ENCODE data around the gene TUT1. TPM values are rescaled to one million over a fixed set of nuclear protein-coding genes. Genes with fewer than 3 reads are reported as not detected.
"Not testable (repeated sequence)": the region's sequence is repeated elsewhere in the genome, so short reads cannot be mapped to it uniquely, and the experiment has no call there.

The TUT1 gene
- total RNA-seq, 2 experiments from 2014 or later, result 27.2 to 38.2 TPM

DNA sequence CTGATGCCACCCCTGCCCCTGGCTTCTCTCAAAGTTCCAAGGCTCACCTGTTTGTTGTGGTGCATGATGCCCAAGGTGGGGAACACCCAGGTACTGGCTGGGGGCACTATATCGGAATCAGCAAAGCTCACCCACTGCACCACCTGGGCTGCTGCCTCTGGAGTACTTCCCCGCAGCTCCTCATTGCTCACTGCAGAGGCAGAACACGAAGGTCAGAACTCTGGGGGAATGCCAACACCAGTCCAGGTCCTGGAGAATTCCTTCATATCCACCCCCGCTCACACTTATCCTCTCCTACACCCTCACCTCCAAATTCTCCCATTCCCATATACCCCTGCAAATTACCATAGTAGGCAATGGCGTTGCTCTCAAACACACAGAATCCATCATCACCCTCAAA, 19.8 kb downstream of the TUT1 start:
- H3K27ac Mint-ChIP-seq; ATAC-seq (ENCODE audit: low read depth); H3K27me3 Mint-ChIP-seq; POLR2A ChIA-PET; DNase-seq; H3K9me3 Mint-ChIP-seq: not testable (repeated sequence)
- peaks cover 46% of the 10 kb centered on the region for H3K4me1 Mint-ChIP-seq
- peaks cover 47% of the 10 kb centered on the region for H3K36me3 Mint-ChIP-seq
- peak overlapping the region; percentile 8 for H3K4me3 Mint-ChIP-seq

DNA sequence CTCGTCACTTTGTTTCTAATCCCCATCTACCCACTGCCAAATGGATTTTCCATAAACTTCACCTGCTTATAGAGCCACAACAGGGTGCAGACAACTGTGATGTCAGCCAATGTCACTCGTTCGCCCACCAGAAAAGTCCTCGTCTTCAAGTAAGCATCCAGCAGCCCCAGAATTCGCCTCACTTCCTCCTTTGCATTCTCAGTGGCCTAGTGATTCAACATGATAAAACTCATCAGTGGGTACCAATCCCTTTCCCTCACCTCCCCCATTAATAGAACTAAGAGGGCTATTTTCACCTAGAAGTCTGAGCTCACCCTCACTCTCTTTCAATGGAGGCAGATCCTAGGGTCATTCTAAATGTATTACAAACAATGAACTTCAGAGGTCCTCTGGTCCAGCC, 20.4 kb downstream of the TUT1 start:
- ATAC-seq (ENCODE audit: low read depth); H3K9me3 Mint-ChIP-seq; DNase-seq; H3K27me3 Mint-ChIP-seq: not testable (repeated sequence)
- peak overlapping the region; percentile 8 for H3K4me3 Mint-ChIP-seq
- H3K27ac Mint-ChIP-seq, result peak overlapping the region; percentile 64
- H3K4me1 Mint-ChIP-seq, result peaks cover 50% of the 10 kb centered on the region
- H3K36me3 Mint-ChIP-seq, result peaks cover 50% of the 10 kb centered on the region
- POLR2A ChIA-PET, result interaction anchor here (1.7 kb wide), 1 partner anchor 21 kb away, joined by 7 read pairs; the partner anchor contains the start of gene TUT1

GRCh38 chr11:62569611-62570010, 21.7 kb downstream of the TUT1 start:
- ATAC-seq (ENCODE audit: low read depth), result no peak
- no peak overlapping the region for H3K4me3 Mint-ChIP-seq

DNA sequence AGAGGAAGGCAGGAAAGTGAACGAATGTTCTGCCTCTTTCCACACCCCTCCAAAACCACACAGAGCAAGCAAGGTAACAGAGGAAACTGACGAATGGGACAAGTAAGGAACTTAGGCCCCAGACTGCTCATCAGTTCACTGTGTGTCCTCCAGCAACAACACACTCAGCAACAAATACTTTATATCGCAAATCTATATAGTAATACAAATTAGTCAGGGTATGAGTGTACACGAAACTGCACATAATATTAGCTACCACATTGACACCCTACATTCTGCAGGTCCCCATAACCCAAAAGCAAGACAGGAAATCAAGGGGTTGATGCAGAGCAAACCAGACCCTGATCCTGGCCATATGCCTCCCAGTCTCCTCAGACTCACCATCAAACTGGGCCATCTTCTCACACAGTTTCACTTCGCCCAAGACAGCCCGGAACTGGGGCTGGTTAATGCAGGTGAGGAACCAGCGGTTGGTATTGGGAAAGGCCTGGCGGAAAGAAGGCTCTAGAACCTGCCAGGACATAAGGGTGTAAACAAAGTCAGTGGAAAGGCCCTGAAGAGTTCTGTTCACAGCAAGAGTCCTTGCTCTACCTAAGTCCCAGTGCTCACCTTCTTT, 24.2 kb downstream of the TUT1 start:
- Mint-ChIP-seq H3K9me3 (no peaks in the 10 kb centered on the region), H3K36me3 (peaks cover 44% of the 10 kb centered on the region), H3K27me3 (no peaks in the 10 kb centered on the region), H3K4me1 (peaks cover 36% of the 10 kb centered on the region), H3K27ac (peak overlapping the region; percentile 74), H3K4me3 (no peak overlapping the region)
- DNase-seq (no peak), ATAC-seq (ENCODE audit: low read depth) (no peak)
- POLR2A ChIA-PET, result interaction anchor here (0.6 to 1.4 kb wide), 2 partner anchors 24 to 143 kb away, joined by 3 read pairs; partner anchors contain the start of gene TUT1

More at GRCh38 chr11:62569611-62570010, 21.7 kb downstream of the TUT1 start:
- H3K4me1 Mint-ChIP-seq, result peaks cover 47% of the 10 kb centered on the region
- peaks cover 51% of the 10 kb centered on the region for H3K36me3 Mint-ChIP-seq
- POLR2A ChIA-PET, result interaction anchor here (1.4 to 1.7 kb wide), 4 partner anchors 11 to 286 kb away, joined by 4 to 7 read pairs (median 5); partner anchors contain the start of gene TUT1
- H3K27me3 Mint-ChIP-seq, result no peaks in the 10 kb centered on the region
- H3K27ac Mint-ChIP-seq, result no peak overlapping the region
- no peak for DNase-seq
- H3K9me3 Mint-ChIP-seq, result no peaks in the 10 kb centered on the region

GRCh38 chr11:62566247-62566646, 25.1 kb downstream of the TUT1 start:
- H3K4me3 Mint-ChIP-seq, result no peak overlapping the region
- H3K9me3 Mint-ChIP-seq, result no peaks in the 10 kb centered on the region
- DNase-seq, result no peak
- peaks cover 39% of the 10 kb centered on the region for H3K36me3 Mint-ChIP-seq
- no peak for ATAC-seq (ENCODE audit: low read depth)
- POLR2A ChIA-PET, result interaction anchor here (1.4 to 2.2 kb wide), 2 partner anchors 8 to 25 kb away, joined by 3 to 7 read pairs; partner anchors contain the start of genes EEF1G and TUT1
- peak overlapping the region; percentile 59 for H3K27ac Mint-ChIP-seq
- peaks cover 27% of the 10 kb centered on the region for H3K4me1 Mint-ChIP-seq
- H3K27me3 Mint-ChIP-seq, result no peaks in the 10 kb centered on the region

GRCh38 chr11:62565100-62565802, 26.1 kb downstream of the TUT1 start:
- POLR2A ChIA-PET, result interaction anchor here (1.3 to 2.2 kb wide), 2 partner anchors 9 to 99 kb away, joined by 3 to 7 read pairs; partner anchors contain the start of genes C11orf98, CSKMT and EEF1G
- Mint-ChIP-seq H3K36me3 (peaks cover 32% of the 10 kb centered on the region), H3K4me3 (no peak overlapping the region), H3K4me1 (peaks cover 29% of the 10 kb centered on the region), H3K27me3 (no peaks in the 10 kb centered on the region), H3K27ac (peak overlapping the region; percentile 8), H3K9me3 (no peaks in the 10 kb centered on the region)
- DNase-seq (no peak), ATAC-seq (ENCODE audit: low read depth) (no peak)

DNA sequence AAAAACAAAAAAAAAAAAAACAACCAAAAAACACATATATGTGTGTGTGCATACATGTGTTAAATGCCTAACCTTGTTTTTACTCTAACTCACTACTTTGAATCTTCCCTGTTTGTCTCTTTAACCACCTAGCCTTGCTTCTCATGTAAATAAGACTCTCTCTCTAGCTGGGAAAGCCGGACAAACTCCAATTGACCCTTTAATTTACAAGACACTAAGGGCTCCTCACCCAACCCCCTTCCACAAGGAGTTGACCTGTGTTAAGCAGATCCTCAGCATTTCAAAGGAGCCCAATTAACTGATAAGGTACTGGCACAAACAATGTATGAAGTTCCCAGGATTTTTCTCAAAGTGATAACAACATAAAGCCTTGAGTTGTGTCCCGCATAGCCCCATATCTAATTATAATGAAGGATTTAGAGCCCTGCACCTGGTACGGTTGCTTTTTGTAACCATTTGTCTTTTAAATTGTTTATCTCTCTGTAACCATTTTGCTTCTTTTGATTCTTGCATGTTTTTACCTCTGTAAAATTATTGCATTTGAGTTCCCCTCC, 29.6 kb downstream of the TUT1 start:
- ATAC-seq (ENCODE audit: low read depth); H3K4me3 Mint-ChIP-seq; DNase-seq; H3K9me3 Mint-ChIP-seq; H3K27me3 Mint-ChIP-seq: not testable (repeated sequence)
- Mint-ChIP-seq H3K4me1 (peaks cover 44% of the 10 kb centered on the region), H3K27ac (peak overlapping the region; percentile 39), H3K36me3 (peaks cover 31% of the 10 kb centered on the region)
- POLR2A ChIA-PET, result interaction anchor here (1.4 kb wide), 1 partner anchor 17 kb away, joined by 7 read pairs; no protein-coding TSS in a partner anchor

- ATAC-seq (ENCODE audit: low read depth) (no peak), DNase-seq (peak; percentile 71)
- H3K4me3 Mint-ChIP-seq, result no peak overlapping the region
- peak overlapping the region; percentile 54 for H3K27ac Mint-ChIP-seq
- H3K27me3 Mint-ChIP-seq, result no peaks in the 10 kb centered on the region
- no peaks in the 10 kb centered on the region for H3K9me3 Mint-ChIP-seq
- POLR2A ChIA-PET, result interaction anchor here (0.7 to 1.6 kb wide), 8 partner anchors 9 to 167 kb away, joined by 3 to 9 read pairs (median 5); partner anchors contain the start of genes EEF1G and GNG3
- H3K36me3 Mint-ChIP-seq, result peaks cover 24% of the 10 kb centered on the region
- peaks cover 46% of the 10 kb centered on the region for H3K4me1 Mint-ChIP-seq
These were observed 30.7 kb downstream of the TUT1 start for GRCh38 chr11:62560566-62561103.

DNA sequence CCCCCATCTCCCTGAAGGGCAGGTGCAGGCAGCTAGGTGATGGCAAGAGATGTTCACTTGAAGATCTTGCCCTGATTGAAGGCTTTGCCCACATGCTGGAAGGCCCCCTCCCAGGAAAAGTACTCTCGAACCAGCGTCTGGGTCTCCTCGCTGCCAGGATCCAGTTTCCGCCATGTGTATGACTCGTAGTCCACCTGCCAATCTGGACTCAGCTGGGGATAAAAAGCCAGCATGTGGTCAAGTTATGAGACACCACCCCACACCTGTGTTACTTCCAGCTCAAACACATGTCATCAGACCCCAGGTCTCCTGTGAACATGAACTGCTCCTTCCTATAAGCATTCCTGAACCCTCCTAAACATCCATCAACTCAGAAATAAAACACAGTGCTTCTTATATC, 31.7 kb downstream of the TUT1 start:
- DNase-seq; H3K9me3 Mint-ChIP-seq; H3K27me3 Mint-ChIP-seq; ATAC-seq (ENCODE audit: low read depth); H3K4me3 Mint-ChIP-seq: not testable (repeated sequence)
- peaks cover 54% of the 10 kb centered on the region for H3K4me1 Mint-ChIP-seq
- peak overlapping the region; percentile 17 for H3K27ac Mint-ChIP-seq
- H3K36me3 Mint-ChIP-seq, result peaks cover 21% of the 10 kb centered on the region
- POLR2A ChIA-PET, result interaction anchor here (1.1 to 3.2 kb wide), 8 partner anchors 10 to 166 kb away, joined by 3 to 21 read pairs (median 4); partner anchors contain the start of genes AHNAK, EEF1G and TUT1

DNA sequence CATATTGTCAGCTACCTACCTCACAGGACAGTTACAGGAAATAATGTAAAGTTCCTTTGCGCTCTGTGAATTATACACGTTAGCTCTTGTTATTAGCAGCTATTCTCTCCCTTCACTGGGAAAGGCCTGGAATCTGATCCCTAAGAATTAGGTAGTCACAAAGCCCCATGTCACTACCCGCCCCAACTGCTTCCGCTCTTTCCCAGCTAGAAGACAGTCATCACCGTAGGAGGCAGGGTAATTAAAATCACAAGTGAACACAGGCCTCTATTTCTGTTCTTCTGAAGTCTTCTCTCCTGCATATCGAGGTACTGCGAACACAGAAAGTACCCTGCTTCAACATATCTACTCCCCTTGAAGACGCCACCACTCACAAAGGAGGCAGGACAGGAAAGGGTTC, 32.1 kb downstream of the TUT1 start:
- Mint-ChIP-seq H3K27me3 (no peaks in the 10 kb centered on the region), H3K27ac (peak overlapping the region; percentile 17), H3K36me3 (peaks cover 21% of the 10 kb centered on the region), H3K9me3 (no peaks in the 10 kb centered on the region), H3K4me3 (peak overlapping the region; percentile 25), H3K4me1 (peaks cover 58% of the 10 kb centered on the region)
- POLR2A ChIA-PET, result interaction anchor here (0.6 to 3.2 kb wide), 9 partner anchors 11 to 166 kb away, joined by 3 to 25 read pairs (median 4); partner anchors contain the start of genes AHNAK, EEF1G and TUT1
- no peak for DNase-seq
- no peak for ATAC-seq (ENCODE audit: low read depth)

GRCh38 chr11:62558669-62559068, 32.7 kb downstream of the TUT1 start:
- ATAC-seq (ENCODE audit: low read depth), result no peak
- Mint-ChIP-seq H3K4me1 (peaks cover 63% of the 10 kb centered on the region), H3K4me3 (no peak overlapping the region), H3K36me3 (peaks cover 19% of the 10 kb centered on the region), H3K27me3 (no peaks in the 10 kb centered on the region), H3K27ac (peak overlapping the region; percentile 97), H3K9me3 (no peaks in the 10 kb centered on the region)
- DNase-seq, result no peak
- POLR2A ChIA-PET, result interaction anchor here (0.6 to 3.2 kb wide), 10 partner anchors 11 to 165 kb away, joined by 3 to 25 read pairs (median 4); partner anchors contain the start of genes AHNAK, EEF1G, LBHD1 and TUT1

DNA sequence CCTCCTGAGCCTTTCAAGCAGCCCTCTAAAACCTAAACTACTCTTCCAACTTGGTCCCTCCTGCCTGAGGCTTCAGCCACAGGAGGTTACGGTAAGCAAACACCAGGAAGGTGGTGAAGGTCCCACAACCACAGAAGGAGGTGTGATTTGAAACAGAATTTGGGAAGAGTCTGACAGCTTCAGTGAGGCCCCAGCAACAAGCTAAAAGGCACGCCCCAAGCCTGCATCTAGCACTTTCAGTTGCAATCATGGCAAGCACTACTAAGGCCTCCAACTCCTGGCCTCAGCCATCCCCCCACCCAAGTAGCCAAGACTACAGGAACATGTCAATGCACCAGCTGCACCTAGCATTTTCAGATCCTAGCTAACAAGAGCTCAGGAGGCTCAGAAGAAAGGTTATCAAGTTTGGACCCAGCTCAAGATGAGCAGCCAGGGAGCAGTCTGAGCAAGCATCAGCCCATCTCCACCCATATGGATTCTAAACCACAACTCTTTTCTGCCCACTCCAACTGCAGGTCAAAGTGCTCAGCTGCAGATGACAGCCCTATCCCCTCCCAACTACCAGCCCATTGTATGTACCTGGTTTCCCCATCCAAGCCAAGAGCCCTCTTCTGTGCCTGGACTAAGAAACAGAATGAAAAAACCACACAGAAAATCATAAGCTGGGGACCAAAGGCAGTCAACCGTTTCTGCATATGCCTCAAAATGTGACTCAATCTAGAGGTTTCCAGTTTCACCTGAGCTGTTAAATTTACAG, 34.3 kb downstream of the TUT1 start:
- Mint-ChIP-seq H3K4me3 (peak overlapping the region; percentile 79), H3K9me3 (no peaks in the 10 kb centered on the region), H3K27ac (peak overlapping the region; percentile 97), H3K27me3 (no peaks in the 10 kb centered on the region), H3K4me1 (peaks cover 76% of the 10 kb centered on the region), H3K36me3 (peaks cover 15% of the 10 kb centered on the region)
- POLR2A ChIA-PET, result interaction anchor here (0.6 to 7.2 kb wide), 16 partner anchors 12 to 367 kb away, joined by 4 to 97 read pairs (median 6); partner anchors contain the start of genes AHNAK, C11orf98, CSKMT and EEF1G
- DNase-seq, result no peak
- ATAC-seq (ENCODE audit: low read depth), result peak; percentile 51
